ENCODE results near the gene TXNDC11. TPM values are rescaled to one million over a fixed set of nuclear protein-coding genes. Genes with fewer than 3 reads are reported as not detected.

The TXNDC11 gene
- total and polyA plus RNA-seq, 9 of the 15 experiments (the other 6 are each of a cell fraction or from before 2014, with no cell fraction given), result 0.66 to 32.6 (median 26.2) TPM

DNA sequence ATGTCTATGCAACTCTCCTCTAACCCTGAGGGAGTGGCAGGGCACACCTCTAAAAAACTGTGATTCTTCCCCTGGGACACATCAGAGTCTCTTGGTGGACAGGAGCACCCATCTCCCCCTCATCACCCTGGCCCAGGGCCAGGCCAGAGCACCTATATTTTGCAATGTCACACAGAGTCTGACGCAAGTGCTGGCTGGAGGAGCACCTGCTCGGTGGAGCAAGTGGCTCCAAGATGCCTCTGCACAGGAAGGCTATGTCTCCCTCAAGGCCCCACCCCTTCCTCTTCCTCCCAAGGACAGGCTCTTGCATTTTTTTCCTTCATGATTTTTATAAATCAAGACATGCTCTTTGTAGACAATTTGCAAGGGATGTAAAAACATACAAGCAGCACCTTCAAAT is 61.1 kb downstream of the TXNDC11 start:
- ChIA-PET CTCF (ENCODE audit: low intra/inter-chr PET ratio) (interaction anchor here (0.7 kb wide), 1 partner anchor 132 kb away, joined by 3 read pairs; no protein-coding TSS in a partner anchor), POLR2A (no interaction called here)
- BruUV-seq (replicated peaks), result no TSS peak
- H3K27ac ChIP-seq (ENCODE audit: extremely low read depth, low read depth, low read length), result no peak overlapping the region
- no peaks in the 10 kb centered on the region for H3K9me3 ChIP-seq (replicated peaks; ENCODE audit: control insufficient read depth, insufficient read depth, low read depth, low read length)
- peak; percentile 81 for ATAC-seq
- H3K9me1 ChIP-seq (ENCODE audit: control insufficient read depth, insufficient read depth, low read length), result no peaks in the 10 kb centered on the region
- WGBS (ENCODE audit: insufficient coverage, low coverage, missing lambda C conversion rate), result 13% methylated on average over 2 of the region's 2 CpGs
- intact Hi-C loops (cut with micrococcal nuclease) (no loop called here), in situ Hi-C loops (cut with MboI) (no loop called here)
- peaks cover 0 to 9% of the 10 kb centered on the region in 2 experiments; a peak in 1 of 5 replicates for H3K4me1 ChIP-seq (replicated peaks in 1 of 2; ENCODE audit: control insufficient read depth in 2 of 2, insufficient read depth in 2 of 2, low read length in 2 of 2)
- H3K4me2 ChIP-seq (ENCODE audit: insufficient read depth, low read length), result no peak overlapping the region
- no peak overlapping the region for H3K9ac ChIP-seq (ENCODE audit: insufficient read depth in 1 of 2, low read depth in 2 of 2, low read length in 2 of 2)
- H3K4me3 ChIP-seq, result no peak overlapping the region
- H2AFZ ChIP-seq (ENCODE audit: low read depth, low read length), result no peak overlapping the region
- DNase-seq (ENCODE audit: extremely low read depth in 1 of 4, low spot score in 3 of 4), result peak in 1 of 4 experiments; percentile 26
- no peaks in the 10 kb centered on the region for H3K79me2 ChIP-seq (ENCODE audit: control insufficient read depth, insufficient read depth, low read length)
- FAIRE-seq, result no peak
- H3K27me3 ChIP-seq (ENCODE audit: control insufficient read depth in 2 of 2, insufficient read depth in 2 of 2, low read length in 2 of 2), result no peaks in the 10 kb centered on the region
- peaks cover 91% of the 10 kb centered on the region for H3K36me3 ChIP-seq (ENCODE audit: control insufficient read depth, insufficient read depth, low read length)
- 0 out of 2 replicates have a peak, but pooled peaks cover 9% of the 10 kb centered on the region for H4K20me1 ChIP-seq (replicated peaks; ENCODE audit: control insufficient read depth, insufficient read depth, low read length)
- TF ChIP-seq NFIC (IDR thresholded peaks at IDR 0.05), result peak; percentile 79
- no peak for TF ChIP-seq ZNF143 (CRISPR knock-in tag; IDR thresholded peaks at IDR 0.05)
- TF ChIP-seq PHF8 (IDR thresholded peaks at IDR 0.05; ENCODE audit: borderline replicate concordance, low read length), result no peak
- 0 out of 2 replicates have a peak, but pooled peaks have one; percentile 32 for TF ChIP-seq JUND (IDR thresholded peaks at IDR 0.05; ENCODE audit: borderline replicate concordance, low read depth, low read length)
- TF ChIP-seq JUND (tag; IDR thresholded peaks at IDR 0.05; ENCODE audit: borderline replicate concordance, low read depth, low read length), result no peak
- TF ChIP-seq KDM2B (CRISPR knock-in tag; IDR thresholded peaks at IDR 0.05), result no peak
- no peak for TF ChIP-seq MAFF (IDR thresholded peaks at IDR 0.05; ENCODE audit: low read length)
- no peak for TF ChIP-seq E2F3 (CRISPR knock-in tag; IDR thresholded peaks at IDR 0.05)
- no peak for TF ChIP-seq NBN (IDR thresholded peaks at IDR 0.05; ENCODE audit: low read depth)
- TF ChIP-seq, protein P1, sequence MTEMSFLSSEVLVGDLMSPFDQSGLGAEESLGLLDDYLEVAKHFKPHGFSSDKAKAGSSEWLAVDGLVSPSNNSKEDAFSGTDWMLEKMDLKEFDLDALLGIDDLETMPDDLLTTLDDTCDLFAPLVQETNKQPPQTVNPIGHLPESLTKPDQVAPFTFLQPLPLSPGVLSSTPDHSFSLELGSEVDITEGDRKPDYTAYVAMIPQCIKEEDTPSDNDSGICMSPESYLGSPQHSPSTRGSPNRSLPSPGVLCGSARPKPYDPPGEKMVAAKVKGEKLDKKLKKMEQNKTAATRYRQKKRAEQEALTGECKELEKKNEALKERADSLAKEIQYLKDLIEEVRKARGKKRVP (CRISPR knock-in tag; IDR thresholded peaks at IDR 0.05), result no peak
- TF ChIP-seq DNMT1 (IDR thresholded peaks at IDR 0.05), result no peak
- TF ChIP-seq, protein P2, sequence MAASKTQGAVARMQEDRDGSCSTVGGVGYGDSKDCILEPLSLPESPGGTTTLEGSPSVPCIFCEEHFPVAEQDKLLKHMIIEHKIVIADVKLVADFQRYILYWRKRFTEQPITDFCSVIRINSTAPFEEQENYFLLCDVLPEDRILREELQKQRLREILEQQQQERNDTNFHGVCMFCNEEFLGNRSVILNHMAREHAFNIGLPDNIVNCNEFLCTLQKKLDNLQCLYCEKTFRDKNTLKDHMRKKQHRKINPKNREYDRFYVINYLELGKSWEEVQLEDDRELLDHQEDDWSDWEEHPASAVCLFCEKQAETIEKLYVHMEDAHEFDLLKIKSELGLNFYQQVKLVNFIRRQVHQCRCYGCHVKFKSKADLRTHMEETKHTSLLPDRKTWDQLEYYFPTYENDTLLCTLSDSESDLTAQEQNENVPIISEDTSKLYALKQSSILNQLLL (CRISPR knock-in tag; IDR thresholded peaks at IDR 0.05; ENCODE audit: borderline replicate concordance), result no peak
- TF ChIP-seq, protein P3, sequence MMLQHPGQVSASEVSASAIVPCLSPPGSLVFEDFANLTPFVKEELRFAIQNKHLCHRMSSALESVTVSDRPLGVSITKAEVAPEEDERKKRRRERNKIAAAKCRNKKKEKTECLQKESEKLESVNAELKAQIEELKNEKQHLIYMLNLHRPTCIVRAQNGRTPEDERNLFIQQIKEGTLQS (IDR thresholded peaks at IDR 0.05), result peak; percentile 62; the same call in 1 of the 2 replicates
- TF ChIP-seq, protein P3 (CRISPR knock-in tag; conservative IDR thresholded peaks at IDR 0.05), result no peak
- TF ChIP-seq, protein P4, sequence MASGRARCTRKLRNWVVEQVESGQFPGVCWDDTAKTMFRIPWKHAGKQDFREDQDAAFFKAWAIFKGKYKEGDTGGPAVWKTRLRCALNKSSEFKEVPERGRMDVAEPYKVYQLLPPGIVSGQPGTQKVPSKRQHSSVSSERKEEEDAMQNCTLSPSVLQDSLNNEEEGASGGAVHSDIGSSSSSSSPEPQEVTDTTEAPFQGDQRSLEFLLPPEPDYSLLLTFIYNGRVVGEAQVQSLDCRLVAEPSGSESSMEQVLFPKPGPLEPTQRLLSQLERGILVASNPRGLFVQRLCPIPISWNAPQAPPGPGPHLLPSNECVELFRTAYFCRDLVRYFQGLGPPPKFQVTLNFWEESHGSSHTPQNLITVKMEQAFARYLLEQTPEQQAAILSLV (tag; IDR thresholded peaks at IDR 0.05), result no peak
- no peak for TF ChIP-seq EGR1 (conservative IDR thresholded peaks at IDR 0.05)
- no peak for TF ChIP-seq ZFPM2 (CRISPR knock-in tag; IDR thresholded peaks at IDR 0.05)
- no peak for TF ChIP-seq NELFE (IDR thresholded peaks at IDR 0.05; ENCODE audit: insufficient read depth, insufficient read length)
- no peak for TF ChIP-seq NCOA1 (IDR thresholded peaks at IDR 0.05; ENCODE audit: low read depth)
- TF ChIP-seq ZFP36 (IDR thresholded peaks at IDR 0.05; ENCODE audit: low read depth, low read length, partially characterized antibody), result no peak
- no peak for TF ChIP-seq MED1 (CRISPR knock-in tag; IDR thresholded peaks at IDR 0.05; ENCODE audit: borderline replicate concordance)
- no peak for TF ChIP-seq EZH2 (IDR thresholded peaks at IDR 0.05; ENCODE audit: borderline replicate concordance, low read depth, low read length)
